Stimulated activated CD4-positive, alpha-beta T cell treated with anti-CD3 and anti-CD28 coated beads, TNF-alpha, amount 100 ng/mL, for 24 hours (primary cell): Measurements from ENCODE around the gene EIF3L.
A peak's percentile ranks its signal among the peaks of the same experiment; 100 is the strongest.

Experiments
- DNase-seq, 3 experiments: peaks; one replicate each; pipeline ENCODE4 v3.0.0-alpha.2; 2020; ENCODE audit warnings: low read depth in 3 of 3

The EIF3L gene

GRCh38 chr22:37817705-37818408 is 31.4 kb upstream of the EIF3L start:
- DNase-seq = peak; percentile 69 to 83 (median 71)

- peak; percentile 41 to 68 (median 41) for DNase-seq
Measured at GRCh38 chr22:37818409-37819104, 30.7 kb upstream of the EIF3L start.

GRCh38 chr22:37819105-37819433 is 30.1 kb upstream of the EIF3L start:
- DNase-seq = no peak

GRCh38 chr22:37820350-37820749 is 28.9 kb upstream of the EIF3L start:
- no peak for DNase-seq

GRCh38 chr22:37822079-37822833 is 27.0 kb upstream of the EIF3L start:
- DNase-seq = no peak

- no peak for DNase-seq
Measured at GRCh38 chr22:37823134-37823985, 25.9 kb upstream of the EIF3L start, which contains the start of gene GALR3. GALR3 (plus strand) TSS chr22:37823382; CDS start chr22:37823407, 25 bp downstream.

GRCh38 chr22:37824674-37825641 is 24.3 kb upstream of the EIF3L start:
- DNase-seq = no peak

GRCh38 chr22:37827056-37827455 is 22.2 kb upstream of the EIF3L start:
- DNase-seq = no peak

GRCh38 chr22:37830093-37830842 is 19.0 kb upstream of the EIF3L start:
- no peak for DNase-seq

- DNase-seq = no peak
Measured at GRCh38 chr22:37831472-37831871, 17.7 kb upstream of the EIF3L start.

- no peak for DNase-seq
Measured at GRCh38 chr22:37832022-37832857, 17.0 kb upstream of the EIF3L start.

GRCh38 chr22:37842015-37842793 is 7.0 kb upstream of the EIF3L start:
- no peak for DNase-seq

GRCh38 chr22:37843741-37844089 is 5.5 kb upstream of the EIF3L start:
- DNase-seq = peak in 2 of 3 experiments; percentile 28 to 52

GRCh38 chr22:37844904-37845329 is 4.3 kb upstream of the EIF3L start:
- DNase-seq = no peak

GRCh38 chr22:37846433-37846832 is 2.8 kb upstream of the EIF3L start:
- no peak for DNase-seq

- DNase-seq = no peak
Measured at GRCh38 chr22:37848587-37849088, 581 bp upstream of the EIF3L start.

- no peak for DNase-seq
Measured at GRCh38 chr22:37850801-37851200, 1.6 kb downstream of the EIF3L start.

- DNase-seq = no peak
Measured at GRCh38 chr22:37852418-37852817, 3.2 kb downstream of the EIF3L start.
